GM12892 (cell line): ENCODE results near the gene LSS.
"Not testable (repeated sequence)": the region's sequence is repeated elsewhere in the genome, so short reads cannot be mapped to it uniquely, and the experiment has no call there.

Source experiments
- POLR2A ChIP-seq: IDR thresholded peaks from 2 replicates; pipeline ENCODE4 v1.6.1; 2011; ENCODE audit warnings: low read depth, low read length, control low read depth
- POLR2AphosphoS5 ChIP-seq: IDR thresholded peaks from 2 replicates; pipeline ENCODE4 v1.6.1; 2011; ENCODE audit warnings: low read depth, low read length, control low read depth
- TAF1 ChIP-seq: IDR thresholded peaks from 2 replicates; pipeline ENCODE4 v1.6.1; 2011; ENCODE audit warnings: low read depth, mild to moderate bottlenecking, control low read depth, low read length, borderline replicate concordance

GRCh38 chr21:46223661-46224060 is 4.9 kb downstream of the LSS start:
- not testable (repeated sequence) for TF ChIP-seq POLR2A, TAF1, POLR2AphosphoS5
